ENCODE results near the gene CCL7.

DNA sequence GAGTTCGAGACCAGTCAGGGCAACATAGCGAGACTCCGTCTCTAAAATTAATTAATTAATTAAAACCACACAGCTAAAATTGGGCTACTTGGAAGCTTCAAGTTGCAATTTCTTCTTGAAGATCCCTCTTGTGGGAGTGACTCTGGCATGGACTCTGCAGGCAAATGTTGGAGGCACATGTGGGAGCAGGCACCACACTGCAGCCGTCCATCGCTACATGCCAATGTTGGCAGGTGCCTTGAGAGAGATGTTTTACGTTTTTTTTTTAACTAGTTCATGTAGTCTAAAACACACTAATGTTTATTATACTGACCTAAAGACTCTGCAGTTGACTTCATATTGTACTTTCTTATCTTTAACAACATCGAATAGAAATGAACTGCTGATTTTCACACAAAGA lies 41.3 kb downstream of the CCL7 start:
- TF ChIP-seq, protein P1, sequence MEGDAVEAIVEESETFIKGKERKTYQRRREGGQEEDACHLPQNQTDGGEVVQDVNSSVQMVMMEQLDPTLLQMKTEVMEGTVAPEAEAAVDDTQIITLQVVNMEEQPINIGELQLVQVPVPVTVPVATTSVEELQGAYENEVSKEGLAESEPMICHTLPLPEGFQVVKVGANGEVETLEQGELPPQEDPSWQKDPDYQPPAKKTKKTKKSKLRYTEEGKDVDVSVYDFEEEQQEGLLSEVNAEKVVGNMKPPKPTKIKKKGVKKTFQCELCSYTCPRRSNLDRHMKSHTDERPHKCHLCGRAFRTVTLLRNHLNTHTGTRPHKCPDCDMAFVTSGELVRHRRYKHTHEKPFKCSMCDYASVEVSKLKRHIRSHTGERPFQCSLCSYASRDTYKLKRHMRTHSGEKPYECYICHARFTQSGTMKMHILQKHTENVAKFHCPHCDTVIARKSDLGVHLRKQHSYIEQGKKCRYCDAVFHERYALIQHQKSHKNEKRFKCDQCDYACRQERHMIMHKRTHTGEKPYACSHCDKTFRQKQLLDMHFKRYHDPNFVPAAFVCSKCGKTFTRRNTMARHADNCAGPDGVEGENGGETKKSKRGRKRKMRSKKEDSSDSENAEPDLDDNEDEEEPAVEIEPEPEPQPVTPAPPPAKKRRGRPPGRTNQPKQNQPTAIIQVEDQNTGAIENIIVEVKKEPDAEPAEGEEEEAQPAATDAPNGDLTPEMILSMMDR (IDR thresholded peaks at IDR 0.05; ENCODE audit: poor library complexity) = no peak
- TF ChIP-seq EZH2 (IDR thresholded peaks at IDR 0.05; ENCODE audit: borderline replicate concordance) (no peak), EZH2phosphoT487 (IDR thresholded peaks at IDR 0.05; ENCODE audit: low read depth, severe bottlenecking, unreplicated experiment) (no peak)

Data from hepatocyte (in vitro differentiated cells).